ENCODE measurements around the gene FAM3C.
A peak's percentile ranks its signal among the peaks of the same experiment; 100 is the strongest.

Gene FAM3C

DNA sequence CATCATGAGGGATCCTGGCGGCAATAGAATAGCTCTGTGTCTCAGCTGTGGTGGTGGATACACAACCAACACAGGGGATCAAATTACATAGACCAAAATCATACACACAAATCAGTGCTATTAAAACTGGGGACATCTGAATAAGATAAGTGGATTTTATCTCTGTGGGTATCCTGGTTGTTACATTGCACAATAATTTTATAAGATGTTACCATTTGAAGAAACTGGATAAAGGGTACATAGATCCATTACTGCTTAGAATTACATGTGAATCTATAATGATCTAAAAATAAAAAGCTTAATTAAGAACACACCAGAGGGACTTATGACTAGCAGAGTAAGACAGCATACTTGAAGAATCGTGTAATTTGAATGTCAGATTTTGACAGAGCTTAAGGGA lies 8.2 kb upstream of the FAM3C start:
- Histone ChIP-seq H2BK120ac (ENCODE audit: low read depth, low read length) (no peak overlapping the region), H2AK5ac (ENCODE audit: low read length, severe bottlenecking) (no peak overlapping the region)
- no CpG with 5 or more reads among the region's 2 CpGs for WGBS

DNA sequence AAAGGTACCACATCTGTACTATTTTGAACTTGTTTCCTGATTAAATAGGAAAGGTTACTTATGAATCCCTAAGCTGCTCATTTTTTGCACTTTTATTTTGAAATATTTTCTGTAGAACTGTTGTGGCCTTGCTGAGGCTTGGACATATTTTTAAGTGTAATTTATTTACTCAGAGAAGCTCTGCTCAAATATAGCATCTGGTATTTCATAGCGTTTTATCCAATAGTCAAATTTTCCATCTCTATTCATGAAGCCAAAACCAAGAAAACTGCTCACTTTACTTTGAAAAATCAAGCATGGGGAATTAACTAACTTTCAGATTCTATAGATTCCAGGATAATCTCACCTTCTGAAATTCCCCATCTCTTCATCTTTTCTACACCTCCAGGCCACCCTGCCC lies 6.6 kb upstream of the FAM3C start:
- Histone ChIP-seq H2BK5ac (ENCODE audit: low read depth, low read length, poor library complexity, severe bottlenecking) (no peak overlapping the region), H3K4ac (ENCODE audit: low read depth in 1 of 2, low read length in 2 of 2) (no peak overlapping the region), H2AFZ (ENCODE audit: low read depth, low read length) (no peak overlapping the region), H3K4me2 (ENCODE audit: low read length, poor library complexity, severe bottlenecking) (no peak overlapping the region), H3K4me1 (ENCODE audit: control insufficient read depth, insufficient read depth, low read depth, low read length) (no peaks in the 10 kb centered on the region), H3K27ac (ENCODE audit: low read length, poor library complexity, severe bottlenecking) (no peak overlapping the region), H2AK5ac (ENCODE audit: low read length, severe bottlenecking) (no peak overlapping the region), H3K14ac (ENCODE audit: low read length in 2 of 2) (no peak overlapping the region), H3K9ac (ENCODE audit: low read length) (no peak overlapping the region), H3K18ac (ENCODE audit: low read depth in 1 of 2, low read length in 2 of 2) (no peak overlapping the region), H3K23ac (ENCODE audit: low read length in 2 of 2) (no peak overlapping the region), H2BK12ac (ENCODE audit: low read length in 2 of 2) (no peak overlapping the region), H4K8ac (ENCODE audit: low read length) (no peak overlapping the region), H4K91ac (ENCODE audit: low read length) (no peak overlapping the region), H2BK15ac (ENCODE audit: low read depth, poor library complexity, severe bottlenecking) (no peak overlapping the region), H2BK120ac (ENCODE audit: low read depth, low read length) (no peak overlapping the region), H3K36me3 (ENCODE audit: control insufficient read depth in 1 of 2, insufficient read depth in 2 of 2, low read depth in 1 of 2, low read length in 2 of 2) (no peaks in the 10 kb centered on the region), H3K79me1 (replicated peaks; ENCODE audit: low read length, poor library complexity, severe bottlenecking) (no peaks in the 10 kb centered on the region), H3K9me3 (ENCODE audit: control insufficient read depth, low read length) (no peaks in the 10 kb centered on the region), H3K4me3 (ENCODE audit: insufficient read depth in 1 of 2, low read depth in 1 of 2, low read length in 2 of 2) (no peak overlapping the region), H3K27me3 (ENCODE audit: control insufficient read depth in 1 of 2, insufficient read depth in 1 of 2, low read length in 2 of 2) (no peaks in the 10 kb centered on the region)
- 90% methylated on average over 1 of the region's 1 CpG for WGBS
- DNase-seq: no peak

More for the DNA sequence above, 8.2 kb upstream of the FAM3C start:
- H3K23ac ChIP-seq (ENCODE audit: low read length in 2 of 2): no peak overlapping the region
- DNase-seq: no peak
- no peak overlapping the region for H3K4me3 ChIP-seq (ENCODE audit: insufficient read depth in 1 of 2, low read depth in 1 of 2, low read length in 2 of 2)
- no peak overlapping the region for H2BK15ac ChIP-seq (ENCODE audit: low read depth, poor library complexity, severe bottlenecking)
- no peak overlapping the region for H2BK5ac ChIP-seq (ENCODE audit: low read depth, low read length, poor library complexity, severe bottlenecking)
- no peak overlapping the region for H3K4me2 ChIP-seq (ENCODE audit: low read length, poor library complexity, severe bottlenecking)
- no peak overlapping the region for H3K18ac ChIP-seq (ENCODE audit: low read depth in 1 of 2, low read length in 2 of 2)
- no peaks in the 10 kb centered on the region for H3K4me1 ChIP-seq (ENCODE audit: control insufficient read depth, insufficient read depth, low read depth, low read length)
- H3K9ac ChIP-seq (ENCODE audit: low read length): no peak overlapping the region
- no peak overlapping the region for H2AFZ ChIP-seq (ENCODE audit: low read depth, low read length)
- H3K79me1 ChIP-seq (replicated peaks; ENCODE audit: low read length, poor library complexity, severe bottlenecking): no peaks in the 10 kb centered on the region
- no peaks in the 10 kb centered on the region for H3K36me3 ChIP-seq (ENCODE audit: control insufficient read depth in 1 of 2, insufficient read depth in 2 of 2, low read depth in 1 of 2, low read length in 2 of 2)
- no peak overlapping the region for H2BK12ac ChIP-seq (ENCODE audit: low read length in 2 of 2)
- no peak overlapping the region for H3K14ac ChIP-seq (ENCODE audit: low read length in 2 of 2)
- no peak overlapping the region for H4K8ac ChIP-seq (ENCODE audit: low read length)
- no peaks in the 10 kb centered on the region for H3K9me3 ChIP-seq (ENCODE audit: control insufficient read depth, low read length)
- H3K27ac ChIP-seq (ENCODE audit: low read length, poor library complexity, severe bottlenecking): no peak overlapping the region
- H3K4ac ChIP-seq (ENCODE audit: low read depth in 1 of 2, low read length in 2 of 2): no peak overlapping the region
- no peaks in the 10 kb centered on the region for H3K27me3 ChIP-seq (ENCODE audit: control insufficient read depth in 1 of 2, insufficient read depth in 1 of 2, low read length in 2 of 2)
- no peak overlapping the region for H4K91ac ChIP-seq (ENCODE audit: low read length)

DNA sequence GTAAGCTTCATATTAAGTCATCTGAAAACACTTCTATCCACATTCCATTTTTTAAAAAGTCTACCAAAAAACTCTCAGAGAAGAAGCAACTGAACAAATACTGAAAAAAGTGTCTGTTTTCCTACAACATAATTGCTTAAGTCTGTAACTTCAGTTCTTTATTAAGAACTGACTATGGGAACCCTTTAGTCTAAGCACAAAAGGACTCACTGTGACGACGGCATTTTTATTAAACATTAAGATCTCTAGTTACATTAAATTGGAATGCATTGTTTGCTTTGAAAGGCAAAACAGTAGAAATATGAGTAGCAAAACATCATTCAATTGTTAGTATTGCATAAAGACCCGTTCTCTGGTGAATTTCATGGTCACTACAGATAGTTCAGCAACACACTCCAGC lies 5.8 kb upstream of the FAM3C start:
- H2AK5ac ChIP-seq (ENCODE audit: low read length, severe bottlenecking): no peak overlapping the region
- no peak overlapping the region for H2BK15ac ChIP-seq (ENCODE audit: low read depth, poor library complexity, severe bottlenecking)
- DNase-seq: no peak
- no peak overlapping the region for H3K23ac ChIP-seq (ENCODE audit: low read length in 2 of 2)
- H2BK5ac ChIP-seq (ENCODE audit: low read depth, low read length, poor library complexity, severe bottlenecking): no peak overlapping the region
- no peak overlapping the region for H4K8ac ChIP-seq (ENCODE audit: low read length)
- no peak overlapping the region for H2BK12ac ChIP-seq (ENCODE audit: low read length in 2 of 2)
- no peaks in the 10 kb centered on the region for H3K9me3 ChIP-seq (ENCODE audit: control insufficient read depth, low read length)
- no peak overlapping the region for H3K14ac ChIP-seq (ENCODE audit: low read length in 2 of 2)
- WGBS: 100% methylated on average over 1 of the region's 3 CpGs
- peak overlapping the region; percentile 54 for H3K9ac ChIP-seq (ENCODE audit: low read length)
- H3K4me1 ChIP-seq (ENCODE audit: control insufficient read depth, insufficient read depth, low read depth, low read length): no peaks in the 10 kb centered on the region
- no peak overlapping the region for H3K27ac ChIP-seq (ENCODE audit: low read length, poor library complexity, severe bottlenecking)
- no peak overlapping the region for H3K4me2 ChIP-seq (ENCODE audit: low read length, poor library complexity, severe bottlenecking)
- no peaks in the 10 kb centered on the region for H3K36me3 ChIP-seq (ENCODE audit: control insufficient read depth in 1 of 2, insufficient read depth in 2 of 2, low read depth in 1 of 2, low read length in 2 of 2)
- H3K4me3 ChIP-seq (ENCODE audit: insufficient read depth in 1 of 2, low read depth in 1 of 2, low read length in 2 of 2): no peak overlapping the region
- H2AFZ ChIP-seq (ENCODE audit: low read depth, low read length): no peak overlapping the region
- no peaks in the 10 kb centered on the region for H3K27me3 ChIP-seq (ENCODE audit: control insufficient read depth in 1 of 2, insufficient read depth in 1 of 2, low read length in 2 of 2)
- no peak overlapping the region for H2BK120ac ChIP-seq (ENCODE audit: low read depth, low read length)
- H3K18ac ChIP-seq (ENCODE audit: low read depth in 1 of 2, low read length in 2 of 2): no peak overlapping the region
- H3K4ac ChIP-seq (ENCODE audit: low read depth in 1 of 2, low read length in 2 of 2): no peak overlapping the region
- no peaks in the 10 kb centered on the region for H3K79me1 ChIP-seq (replicated peaks; ENCODE audit: low read length, poor library complexity, severe bottlenecking)
- H4K91ac ChIP-seq (ENCODE audit: low read length): no peak overlapping the region

DNA sequence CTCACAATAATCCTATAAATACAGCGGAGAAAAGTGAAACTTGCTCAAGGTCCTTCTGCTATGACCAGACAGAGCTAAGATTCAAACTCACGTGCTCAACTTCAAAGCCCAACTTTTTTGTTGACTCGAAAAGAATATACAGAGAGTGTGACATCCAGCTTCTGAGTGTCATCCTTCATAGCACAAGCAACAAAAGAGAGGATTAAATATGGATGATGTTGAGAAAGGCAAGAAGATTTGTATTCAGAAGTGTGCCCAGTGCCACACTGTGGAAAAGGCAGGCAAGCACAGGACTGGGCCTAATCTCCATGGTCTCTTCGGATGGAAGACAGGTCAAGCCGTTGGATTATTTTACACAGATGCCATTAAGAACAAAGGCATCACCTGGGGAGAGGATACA lies 2.1 kb upstream of the FAM3C start:
- no peak overlapping the region for H3K4ac ChIP-seq (ENCODE audit: low read depth in 1 of 2, low read length in 2 of 2)
- H3K79me1 ChIP-seq (replicated peaks; ENCODE audit: low read length, poor library complexity, severe bottlenecking): no peaks in the 10 kb centered on the region
- no peak overlapping the region for H3K4me3 ChIP-seq (ENCODE audit: insufficient read depth in 1 of 2, low read depth in 1 of 2, low read length in 2 of 2)
- no peaks in the 10 kb centered on the region for H3K4me1 ChIP-seq (ENCODE audit: control insufficient read depth, insufficient read depth, low read depth, low read length)
- WGBS: 94% methylated on average over 5 of the region's 5 CpGs
- peaks cover 0 to 6% of the 10 kb centered on the region in 2 experiments for H3K36me3 ChIP-seq (ENCODE audit: control insufficient read depth in 1 of 2, insufficient read depth in 2 of 2, low read depth in 1 of 2, low read length in 2 of 2)
- H4K91ac ChIP-seq (ENCODE audit: low read length): no peak overlapping the region
- no peak overlapping the region for H3K23ac ChIP-seq (ENCODE audit: low read length in 2 of 2)
- no peak overlapping the region for H2BK15ac ChIP-seq (ENCODE audit: low read depth, poor library complexity, severe bottlenecking)
- no peak overlapping the region for H4K8ac ChIP-seq (ENCODE audit: low read length)
- no peak overlapping the region for H2AK5ac ChIP-seq (ENCODE audit: low read length, severe bottlenecking)
- no peak overlapping the region for H2AFZ ChIP-seq (ENCODE audit: low read depth, low read length)
- H3K18ac ChIP-seq (ENCODE audit: low read depth in 1 of 2, low read length in 2 of 2): no peak overlapping the region
- H2BK120ac ChIP-seq (ENCODE audit: low read depth, low read length): no peak overlapping the region
- no peak overlapping the region for H2BK5ac ChIP-seq (ENCODE audit: low read depth, low read length, poor library complexity, severe bottlenecking)
- no peak overlapping the region for H3K4me2 ChIP-seq (ENCODE audit: low read length, poor library complexity, severe bottlenecking)
- H2BK12ac ChIP-seq (ENCODE audit: low read length in 2 of 2): no peak overlapping the region
- no peaks in the 10 kb centered on the region for H3K27me3 ChIP-seq (ENCODE audit: control insufficient read depth in 1 of 2, insufficient read depth in 1 of 2, low read length in 2 of 2)
- H3K27ac ChIP-seq (ENCODE audit: low read length, poor library complexity, severe bottlenecking): peak overlapping the region; percentile 6
- no peaks in the 10 kb centered on the region for H3K9me3 ChIP-seq (ENCODE audit: control insufficient read depth, low read length)
- H3K9ac ChIP-seq (ENCODE audit: low read length): no peak overlapping the region
- no peak overlapping the region for H3K14ac ChIP-seq (ENCODE audit: low read length in 2 of 2)
- no peak for DNase-seq
